A549 (cell line): ENCODE measurements around the gene ERMN. TPM values are rescaled to one million over a fixed set of nuclear protein-coding genes. Genes with fewer than 3 reads are reported as not detected.

Source experiments
- ATAC-seq, 2 experiments: fragments of 200-7000 bp in 1 of 2; fragments of >200 bp in 1 of 2; cut with Nextera tagmentation in 1 of 2; cut with Tn5 transposase in 1 of 2; 3 replicates each; pipeline versions ENCODE4 v1.8.0 to v1.9.1; 2018 to 2020; ENCODE audit warnings: mild to moderate bottlenecking in 1 of 2, moderate library complexity in 1 of 2
- CTCF ChIA-PET: fragments of 300-600 bp; sonication (Branson Sonifier 250); formaldehyde crosslinking; extraction: SDS; loops from one replicate; lab custom pipeline; 2021; ENCODE audit warnings: antibody characterized with exemption, inconsistent platforms; lab: Yijun Ruan, JAX
- POLR2A ChIA-PET: fragments of 350-600 bp; formaldehyde crosslinking; extraction: SDS; loops from one replicate; lab custom pipeline; 2021; ENCODE audit warnings: antibody characterized with exemption, inconsistent platforms; lab: Yijun Ruan, JAX
- DNase-seq, 2 experiments: peaks; one replicate each; pipeline versions ENCODE4 v3.0.0 to v3.0.0-alpha.2; 2011 to 2016; ENCODE audit warnings: low read depth in 1 of 2, low spot score in 1 of 2
- FAIRE-seq: peaks from 2 replicates; lab custom pipeline; 2011; peaks lifted over from hg19 to GRCh38; lab: Jason Lieb, UNC
- H3K27ac ChIP-seq, 2 experiments: fragments of >200 bp; sonication (Bioruptor Twin); formaldehyde crosslinking; 3 replicates each; pipeline ENCODE4 v1.5.1; 2016 to 2017
- H3K4me1 ChIP-seq: fragments of >200 bp; sonication (Bioruptor Twin); formaldehyde crosslinking; 3 replicates; pipeline ENCODE4 v1.6.1; 2016
- H3K4me2 ChIP-seq: fragments of >200 bp; sonication (Bioruptor Twin); formaldehyde crosslinking; 3 replicates; pipeline ENCODE4 v1.6.1; 2016
- H3K4me3 ChIP-seq: fragments of >200 bp; sonication (Bioruptor Twin); formaldehyde crosslinking; 3 replicates; pipeline ENCODE4 v1.5.1; 2016
- H3K9me3 ChIP-seq: fragments of >200 bp; sonication (Bioruptor Twin); formaldehyde crosslinking; 3 replicates; pipeline ENCODE4 v1.6.1; 2016
- BHLHE40 ChIP-seq: IDR thresholded peaks from 2 replicates; pipeline ENCODE4 v1.6.1; 2012; ENCODE audit warnings: low read depth, low read length, inconsistent platforms
- CBX8 ChIP-seq: fragments of 200-600 bp; sonication (generic); IDR thresholded peaks from 2 replicates; pipeline ENCODE4 v1.6.1; 2016
- CHD2 ChIP-seq: fragments of 150-350 bp; IDR thresholded peaks from 2 replicates; pipeline ENCODE4 v1.6.1; 2014; ENCODE audit warnings: low read length; ENCODE audit not compliant: partially characterized antibody
- ELK1 ChIP-seq: fragments of 150-350 bp; IDR thresholded peaks from 2 replicates; pipeline ENCODE4 v1.6.1; 2014; ENCODE audit warnings: low read depth, mild to moderate bottlenecking, low read length
- EP300 ChIP-seq, 2 experiments: fragments of >200 bp; sonication (Bioruptor Twin); formaldehyde crosslinking; IDR thresholded peaks; 2 replicates in 1 of 2; 3 replicates in 1 of 2; pipeline ENCODE4 v1.6.1; 2016 to 2017
- ESRRA ChIP-seq: fragments of 150-350 bp; IDR thresholded peaks from 2 replicates; pipeline ENCODE4 v1.6.1; 2014; ENCODE audit warnings: mild to moderate bottlenecking, low read length, borderline replicate concordance
- HOXB5 ChIP-seq: fragments of 250-450 bp; sonication (Bioruptor Pico); IDR thresholded peaks from 2 replicates; pipeline ENCODE4 v1.5.0; 2020; ENCODE audit warnings: mild to moderate bottlenecking, moderate library complexity
- JUN ChIP-seq, 2 experiments: fragments of >200 bp; sonication (Bioruptor Twin); formaldehyde crosslinking; IDR thresholded peaks; 2 replicates in 1 of 2; 3 replicates in 1 of 2; pipeline ENCODE4 v1.6.1; 2016 to 2017
- NR3C1 ChIP-seq: fragments of >200 bp; sonication (Bioruptor Twin); formaldehyde crosslinking; IDR thresholded peaks from 3 replicates; pipeline ENCODE4 v1.6.1; 2017
- PHF8 ChIP-seq: fragments of 200-600 bp; sonication (generic); IDR thresholded peaks from 2 replicates; pipeline ENCODE4 v1.6.1; 2016; ENCODE audit warnings: low read depth, mild to moderate bottlenecking, antibody characterized with exemption, moderate library complexity, borderline replicate concordance
- POLR2AphosphoS2 ChIP-seq: conservative IDR thresholded peaks from 2 replicates; pipeline ENCODE4 v1.6.1; 2012; ENCODE audit warnings: low read length, improper control_type of control experiment, inconsistent platforms
- RAD21 ChIP-seq, 2 experiments: fragments of >200 bp in 1 of 2; sonication (Bioruptor Twin) in 1 of 2; formaldehyde crosslinking in 1 of 2; IDR thresholded peaks in 1 of 2; conservative IDR thresholded peaks in 1 of 2; 2 replicates in 1 of 2; 3 replicates in 1 of 2; pipeline ENCODE4 v1.6.1; 2012 to 2018; ENCODE audit warnings: inconsistent platforms in 1 of 2
- SMC3 ChIP-seq: fragments of >200 bp; sonication (Bioruptor Twin); formaldehyde crosslinking; IDR thresholded peaks from 3 replicates; pipeline ENCODE4 v1.6.1; 2018; ENCODE audit warnings: inconsistent platforms
- SREBF2 ChIP-seq: fragments of 450-650 bp; IDR thresholded peaks from 2 replicates; pipeline ENCODE4 v1.6.1; 2014; ENCODE audit warnings: mild to moderate bottlenecking, moderate library complexity
- TFCP2L1 ChIP-seq: fragments of 250-450 bp; sonication (Bioruptor Pico); IDR thresholded peaks from 2 replicates; pipeline ENCODE4 v1.5.0; 2021; ENCODE audit warnings: mild to moderate bottlenecking
- TP53 ChIP-seq: fragments of 250-450 bp; sonication (Bioruptor Pico); IDR thresholded peaks from 2 replicates; pipeline ENCODE4 v1.5.0; 2021; ENCODE audit warnings: mild to moderate bottlenecking, moderate library complexity
- ZC3H11A ChIP-seq: fragments of 450-650 bp; IDR thresholded peaks from 2 replicates; pipeline ENCODE4 v1.6.1; 2014; ENCODE audit warnings: antibody characterized with exemption, mild to moderate bottlenecking
- WGBS: methylation state at CpG from one replicate; pipeline ENCODE4 v1.1.6; 2017; ENCODE audit errors: missing lambda C conversion rate; 5-methylcytosine and 5-hydroxymethylcytosine counted together
- polyA plus RNA-seq, 4 experiments: library from polyadenylated mRNA; depleted of rRNA in 3 of 4; stranded (reverse); fragments of >200 nt; fragmentation: RNase III in 1 of 4; extraction: RNeasy Plus Mini Kit Qiagen cat#74134 plus additional on column Dnase treatment in 1 of 4; gene quantifications; 2 replicates in 3 of 4; 3 replicates in 1 of 4; pipeline ENCODE4 v1.2.3, GENCODE V29; 2011 to 2017
- TF ChIP-seq, protein P1 (sequence below): IDR thresholded peaks from 2 replicates; pipeline ENCODE4 v1.6.1; 2012; ENCODE audit warnings: low read depth, borderline replicate concordance
- TF ChIP-seq, protein P2 (sequence below): fragments of 200-600 bp; sonication (generic); IDR thresholded peaks from 2 replicates; pipeline ENCODE4 v1.6.1; 2016; ENCODE audit warnings: antibody characterized with exemption, mild to moderate bottlenecking, moderate library complexity

Gene ERMN
- polyA plus RNA-seq, 2 of the 4 experiments (the other 2 are of a cell fraction), result not detected

DNA sequence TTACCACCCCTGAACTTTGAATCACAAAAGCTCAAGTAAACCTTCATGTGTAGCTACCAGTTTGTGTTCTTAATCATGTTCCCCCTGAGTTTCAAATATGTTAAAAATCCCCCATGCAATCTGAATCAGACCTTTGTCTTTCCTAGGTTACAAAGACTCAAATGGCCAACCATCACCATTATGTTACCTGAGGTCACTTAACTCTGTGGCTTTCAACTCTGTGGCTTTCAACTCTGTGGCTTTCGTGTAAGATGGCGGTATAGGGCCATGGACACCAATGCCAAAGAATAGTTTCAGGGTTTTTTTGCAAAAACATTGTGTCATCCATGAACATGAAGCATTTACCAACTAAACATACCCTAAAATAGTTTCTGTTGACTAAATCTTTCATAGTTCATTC lies 6.7 kb downstream of the ERMN start:
- 89% methylated on average over 2 of the region's 2 CpGs for WGBS
- no peaks in the 10 kb centered on the region for H3K4me1 ChIP-seq
- TF ChIP-seq TFCP2L1 (CRISPR knock-in tag), result no peak
- TF ChIP-seq POLR2AphosphoS2, result no peak
- TF ChIP-seq RAD21 (conservative IDR thresholded peaks at IDR 0.05 in 1 of 2, IDR thresholded peaks at IDR 0.05 in 1 of 2), result no peak
- no peak for TF ChIP-seq JUN (IDR thresholded peaks at IDR 0.05)
- TF ChIP-seq ZC3H11A, result no peak
- DNase-seq (no peak), FAIRE-seq (no peak), ATAC-seq (no peak)
- H3K27ac ChIP-seq, result no peak overlapping the region
- POLR2A ChIA-PET, result no interaction called here
- H3K4me3 ChIP-seq, result no peak overlapping the region
- no peaks in the 10 kb centered on the region for H3K9me3 ChIP-seq
- CTCF ChIA-PET, result interaction anchor here (1.0 to 6.4 kb wide), 5 partner anchors 9 to 173 kb away, joined by 3 to 25 read pairs (median 3); no protein-coding TSS in a partner anchor
- no peak overlapping the region for H3K4me2 ChIP-seq

DNA sequence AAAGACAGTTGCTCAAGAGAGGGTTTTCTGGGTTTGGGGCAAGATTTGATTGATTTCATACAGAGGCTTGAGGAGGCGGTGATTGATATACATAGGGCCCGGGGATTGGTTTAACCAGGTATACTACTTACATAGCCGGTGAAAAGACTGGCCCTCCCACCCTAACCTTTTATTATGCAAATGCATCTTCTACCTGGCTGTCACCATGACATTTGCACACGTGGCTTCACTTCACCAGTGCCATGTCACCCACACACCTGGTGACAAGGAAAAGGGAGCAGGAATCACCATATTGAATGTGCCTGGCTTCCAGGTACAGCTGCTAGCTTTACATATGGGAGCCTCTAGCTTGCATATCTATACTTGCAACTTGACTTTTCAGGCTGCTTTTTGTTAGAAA lies 9.7 kb downstream of the ERMN start:
- CTCF ChIA-PET, result interaction anchor here (1.9 to 6.4 kb wide), 2 partner anchors 12 to 21 kb away, joined by 8 to 25 read pairs; no protein-coding TSS in a partner anchor
- Histone ChIP-seq H3K4me3 (no peak overlapping the region), H3K4me1 (no peaks in the 10 kb centered on the region), H3K27ac (no peak overlapping the region), H3K4me2 (no peak overlapping the region), H3K9me3 (no peaks in the 10 kb centered on the region)
- POLR2A ChIA-PET, result no interaction called here
- no peak for DNase-seq
- TF ChIP-seq SMC3 (no peak), CHD2 (no peak), TP53 (CRISPR knock-in tag) (no peak), ELK1 (no peak)
- ATAC-seq, result no peak
- 67% methylated on average over 4 of the region's 4 CpGs for WGBS
- FAIRE-seq, result no peak

- CTCF ChIA-PET, result interaction anchor here (1.3 kb wide), 1 partner anchor 11 kb away, joined by 4 read pairs; no protein-coding TSS in a partner anchor
- no peak for ATAC-seq
- Histone ChIP-seq H3K4me3 (no peak overlapping the region), H3K9me3 (no peaks in the 10 kb centered on the region), H3K4me1 (no peaks in the 10 kb centered on the region), H3K27ac (no peak overlapping the region), H3K4me2 (no peak overlapping the region)
- TF ChIP-seq PHF8, result no peak
- TF ChIP-seq ESRRA, result no peak
- TF ChIP-seq, protein P1, sequence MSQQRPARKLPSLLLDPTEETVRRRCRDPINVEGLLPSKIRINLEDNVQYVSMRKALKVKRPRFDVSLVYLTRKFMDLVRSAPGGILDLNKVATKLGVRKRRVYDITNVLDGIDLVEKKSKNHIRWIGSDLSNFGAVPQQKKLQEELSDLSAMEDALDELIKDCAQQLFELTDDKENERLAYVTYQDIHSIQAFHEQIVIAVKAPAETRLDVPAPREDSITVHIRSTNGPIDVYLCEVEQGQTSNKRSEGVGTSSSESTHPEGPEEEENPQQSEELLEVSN, result no peak
- TF ChIP-seq CBX8, result no peak
- TF ChIP-seq RAD21 (conservative IDR thresholded peaks at IDR 0.05 in 1 of 2, IDR thresholded peaks at IDR 0.05 in 1 of 2), result no peak
- TF ChIP-seq SREBF2, result no peak
- TF ChIP-seq CHD2, result no peak
- TF ChIP-seq NR3C1, result no peak
- TF ChIP-seq HOXB5 (CRISPR knock-in tag), result no peak
- TF ChIP-seq EP300 (IDR thresholded peaks at IDR 0.05), result no peak
- TF ChIP-seq BHLHE40, result no peak
- TF ChIP-seq, protein P2, sequence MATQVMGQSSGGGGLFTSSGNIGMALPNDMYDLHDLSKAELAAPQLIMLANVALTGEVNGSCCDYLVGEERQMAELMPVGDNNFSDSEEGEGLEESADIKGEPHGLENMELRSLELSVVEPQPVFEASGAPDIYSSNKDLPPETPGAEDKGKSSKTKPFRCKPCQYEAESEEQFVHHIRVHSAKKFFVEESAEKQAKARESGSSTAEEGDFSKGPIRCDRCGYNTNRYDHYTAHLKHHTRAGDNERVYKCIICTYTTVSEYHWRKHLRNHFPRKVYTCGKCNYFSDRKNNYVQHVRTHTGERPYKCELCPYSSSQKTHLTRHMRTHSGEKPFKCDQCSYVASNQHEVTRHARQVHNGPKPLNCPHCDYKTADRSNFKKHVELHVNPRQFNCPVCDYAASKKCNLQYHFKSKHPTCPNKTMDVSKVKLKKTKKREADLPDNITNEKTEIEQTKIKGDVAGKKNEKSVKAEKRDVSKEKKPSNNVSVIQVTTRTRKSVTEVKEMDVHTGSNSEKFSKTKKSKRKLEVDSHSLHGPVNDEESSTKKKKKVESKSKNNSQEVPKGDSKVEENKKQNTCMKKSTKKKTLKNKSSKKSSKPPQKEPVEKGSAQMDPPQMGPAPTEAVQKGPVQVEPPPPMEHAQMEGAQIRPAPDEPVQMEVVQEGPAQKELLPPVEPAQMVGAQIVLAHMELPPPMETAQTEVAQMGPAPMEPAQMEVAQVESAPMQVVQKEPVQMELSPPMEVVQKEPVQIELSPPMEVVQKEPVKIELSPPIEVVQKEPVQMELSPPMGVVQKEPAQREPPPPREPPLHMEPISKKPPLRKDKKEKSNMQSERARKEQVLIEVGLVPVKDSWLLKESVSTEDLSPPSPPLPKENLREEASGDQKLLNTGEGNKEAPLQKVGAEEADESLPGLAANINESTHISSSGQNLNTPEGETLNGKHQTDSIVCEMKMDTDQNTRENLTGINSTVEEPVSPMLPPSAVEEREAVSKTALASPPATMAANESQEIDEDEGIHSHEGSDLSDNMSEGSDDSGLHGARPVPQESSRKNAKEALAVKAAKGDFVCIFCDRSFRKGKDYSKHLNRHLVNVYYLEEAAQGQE, result no peak
- WGBS, result 96% methylated on average over 1 of the region's 1 CpG
- no peak for FAIRE-seq
- POLR2A ChIA-PET, result no interaction called here
- DNase-seq, result no peak
These were observed 12.6 kb downstream of the ERMN start for GRCh38 chr2:157312866-157313486.
